Measurements from ENCODE around the gene CNIH4.

DNA sequence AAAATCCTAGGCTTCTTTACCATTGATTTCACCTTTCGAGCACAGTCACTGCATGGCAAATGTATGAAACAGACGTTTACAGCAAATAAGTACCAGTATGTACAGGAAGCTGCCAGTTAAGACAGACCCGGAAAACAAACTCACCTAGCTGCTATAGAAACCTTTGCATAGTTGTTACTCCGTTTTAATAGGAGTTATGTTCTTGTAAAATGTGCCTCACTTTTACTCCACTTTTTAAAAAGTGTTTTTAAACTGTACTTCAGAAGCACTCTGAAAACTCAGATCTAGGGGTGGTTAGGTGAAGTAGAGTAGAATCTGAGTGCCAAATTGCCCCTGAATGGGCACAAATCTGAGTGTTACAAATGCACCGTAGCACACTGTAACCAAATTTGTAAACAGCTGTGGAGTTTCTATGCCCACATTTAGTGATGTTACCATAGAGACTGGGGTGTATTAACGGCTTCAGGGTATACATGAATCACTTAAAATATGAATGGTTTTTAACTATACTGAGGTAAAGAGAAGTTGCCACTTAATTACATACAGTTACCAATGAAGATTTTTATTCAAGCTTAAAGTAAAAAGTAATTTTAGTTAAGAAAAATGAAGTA lies 30.7 kb downstream of the CNIH4 start:
- TF ChIP-seq POLR2A (IDR thresholded peaks at IDR 0.05; ENCODE audit: low read length) (no peak), GATA1 (IDR thresholded peaks at IDR 0.05; ENCODE audit: low read depth, low read length) (no peak)

Measured in erythroblast (primary cell).